Fibroblast of lung (primary cell): Measurements from ENCODE around the gene SGK2.

Experiments
- CTCF ChIP-seq, 2 donors: IDR thresholded peaks in 1 of 2; conservative IDR thresholded peaks in 1 of 2; 1 replicate in 1 of 2; 2 replicates in 1 of 2; pipeline ENCODE4 v1.5.1; 2011 to 2012; ENCODE audit warnings: low read length in 2 of 2, control low read depth in 1 of 2, inconsistent platforms in 1 of 2, low read depth in 1 of 2, mild to moderate bottlenecking in 1 of 2
- EZH2 ChIP-seq: IDR thresholded peaks from 2 replicates; pipeline ENCODE4 v1.5.1; 2012; ENCODE audit warnings: low read length, control low read depth, mild to moderate bottlenecking; ENCODE audit errors: missing control alignments

GRCh38 chr20:43564993-43565757 is 6.3 kb downstream of the SGK2 start:
- no peak for TF ChIP-seq CTCF (conservative IDR thresholded peaks at IDR 0.05 in 1 of 2, IDR thresholded peaks at IDR 0.05 in 1 of 2; ENCODE audit: low read depth in 1 of 2, low read length in 2 of 2)
- TF ChIP-seq EZH2 = no peak
